Esophagus (tissue), 2 donors: Measurements from ENCODE around the gene CETP. TPM values are rescaled to one million over a fixed set of nuclear protein-coding genes. Genes with fewer than 3 reads are reported as not detected.

Source experiments
- H3K27ac ChIP-seq, 2 donors: one replicate each; pipeline ENCODE4 v1.5.1; 2013; ENCODE audit warnings: low read depth in 2 of 2, mild to moderate bottlenecking in 2 of 2, inconsistent platforms in 1 of 2, low read length in 1 of 2, moderate library complexity in 1 of 2
- H3K27me3 ChIP-seq, 2 donors: one replicate each; pipeline ENCODE4 v1.6.1; 2013; ENCODE audit warnings: low read length in 2 of 2, control low read depth in 1 of 2, mild to moderate bottlenecking in 1 of 2; ENCODE audit not compliant: insufficient read depth in 2 of 2, control insufficient read depth in 1 of 2
- H3K36me3 ChIP-seq, 2 donors: one replicate each; pipeline ENCODE4 v1.6.1; 2013; ENCODE audit warnings: low read length in 1 of 2; ENCODE audit not compliant: control insufficient read depth in 2 of 2, insufficient read depth in 2 of 2
- H3K4me1 ChIP-seq, 2 donors: one replicate each; pipeline ENCODE4 v1.6.1; 2013; ENCODE audit warnings: low read length in 1 of 2; ENCODE audit not compliant: control insufficient read depth in 2 of 2, insufficient read depth in 2 of 2
- H3K4me3 ChIP-seq, 2 donors: one replicate each; pipeline ENCODE4 v1.5.1; 2013; ENCODE audit warnings: low read length in 2 of 2, mild to moderate bottlenecking in 2 of 2, low read depth in 1 of 2, moderate library complexity in 1 of 2
- H3K9me3 ChIP-seq, 2 donors: one replicate each; pipeline ENCODE4 v1.6.1; 2013; ENCODE audit warnings: mild to moderate bottlenecking in 2 of 2, low read depth in 1 of 2, low read length in 1 of 2, moderate library complexity in 1 of 2; ENCODE audit not compliant: control insufficient read depth in 2 of 2, insufficient read depth in 1 of 2
- WGBS, 2 donors: extraction: QIAGEN DNeasy Blood & Tissue Kit; methylation state at CpG; one replicate each; pipeline ENCODE4 v1.1.7; 2013; 5-methylcytosine and 5-hydroxymethylcytosine counted together
- polyA plus RNA-seq, 2 donors: library from polyadenylated mRNA; stranded (reverse); fragments of 200-250 nt; gene quantifications; one replicate each; pipeline ENCODE4 v1.2.3, GENCODE V29; 2013
- donor health status: healthy with polysubstance abuse.
- donor health status: Bipolar disorder and iron deficiency.

The CETP gene
- polyA plus RNA-seq, 2 donors = 0.06 TPM; not detected in 1

GRCh38 chr16:56994311-56994710, 32.6 kb downstream of the CETP start:
- WGBS, 2 donors = 82 to 86% methylated on average over 5 of the region's 5 CpGs
- Histone ChIP-seq H3K27ac (no peak overlapping the region), H3K36me3 (no peaks in the 10 kb centered on the region), H3K27me3 (no peaks in the 10 kb centered on the region), H3K4me1 (peaks cover 0 to 4% of the 10 kb centered on the region in 2 donors), H3K9me3 (no peaks in the 10 kb centered on the region), H3K4me3 (no peak overlapping the region)

DNA sequence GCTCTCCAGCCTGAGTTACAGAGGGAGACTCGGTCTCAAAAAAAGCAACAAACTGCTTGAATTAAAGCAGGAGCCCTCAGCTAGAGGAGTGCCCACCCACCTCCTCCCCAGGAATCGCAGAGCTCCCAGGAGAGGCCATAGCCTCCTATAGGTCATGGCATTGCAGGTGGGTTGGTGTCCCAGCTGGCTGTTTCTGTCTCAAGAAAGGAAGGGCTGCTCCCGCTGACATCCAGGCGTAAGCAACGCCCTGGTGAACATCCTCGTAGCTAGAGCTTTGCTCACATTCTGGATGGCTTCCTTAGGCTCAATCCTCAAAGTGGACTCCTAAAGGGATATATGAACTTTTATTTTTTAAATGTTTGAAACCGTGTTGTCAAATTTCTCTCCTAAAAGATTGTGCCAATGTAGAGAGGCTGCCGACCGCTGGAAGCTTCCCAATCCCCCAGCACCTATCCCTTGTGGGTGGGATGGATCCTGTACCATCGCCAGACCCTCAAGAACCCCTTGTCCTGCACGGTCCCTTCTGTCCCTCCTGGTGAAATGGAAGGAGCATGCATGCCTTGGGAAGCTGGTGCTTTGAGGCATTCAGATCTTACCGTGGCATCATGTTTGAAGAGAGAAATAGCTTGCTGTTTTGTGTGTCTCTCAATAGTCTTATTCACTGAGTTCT, 33.5 kb downstream of the CETP start:
- Histone ChIP-seq H3K4me1 (peaks cover under 1 to 14% of the 10 kb centered on the region in 2 donors), H3K9me3 (no peaks in the 10 kb centered on the region), H3K27me3 (no peaks in the 10 kb centered on the region), H3K27ac (no peak overlapping the region), H3K36me3 (no peaks in the 10 kb centered on the region), H3K4me3 (no peak overlapping the region)
- 81% methylated on average over 12 of the region's 12 CpGs for whole genome bisulfite sequencing, 2 donors

DNA sequence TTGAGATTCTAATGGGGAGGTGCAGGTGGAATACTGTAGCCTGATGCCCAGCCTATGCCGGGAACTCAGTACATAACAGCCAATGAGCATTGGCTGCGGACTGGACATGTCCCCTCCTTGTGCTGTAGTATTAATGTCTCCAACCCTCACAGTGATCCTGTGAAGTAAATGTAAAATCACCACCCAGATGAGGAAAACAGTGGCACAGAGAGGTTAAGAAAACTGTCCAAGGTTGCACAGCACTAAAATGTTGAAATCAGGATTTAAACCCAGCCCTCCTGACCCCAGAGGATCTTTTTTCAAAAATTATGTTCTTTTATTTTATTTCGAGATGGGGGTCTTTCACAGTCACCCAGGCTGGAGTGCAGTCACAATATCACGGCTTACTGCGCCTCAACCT, 35.5 kb downstream of the CETP start:
- Histone ChIP-seq H3K4me1 (peaks cover 3 to 13% of the 10 kb centered on the region in 2 donors), H3K4me3 (no peak overlapping the region), H3K27ac (no peak overlapping the region), H3K9me3 (no peaks in the 10 kb centered on the region), H3K36me3 (no peaks in the 10 kb centered on the region), H3K27me3 (no peaks in the 10 kb centered on the region)
- 93 to 96% methylated on average over 5 of the region's 5 CpGs for WGBS, 2 donors

DNA sequence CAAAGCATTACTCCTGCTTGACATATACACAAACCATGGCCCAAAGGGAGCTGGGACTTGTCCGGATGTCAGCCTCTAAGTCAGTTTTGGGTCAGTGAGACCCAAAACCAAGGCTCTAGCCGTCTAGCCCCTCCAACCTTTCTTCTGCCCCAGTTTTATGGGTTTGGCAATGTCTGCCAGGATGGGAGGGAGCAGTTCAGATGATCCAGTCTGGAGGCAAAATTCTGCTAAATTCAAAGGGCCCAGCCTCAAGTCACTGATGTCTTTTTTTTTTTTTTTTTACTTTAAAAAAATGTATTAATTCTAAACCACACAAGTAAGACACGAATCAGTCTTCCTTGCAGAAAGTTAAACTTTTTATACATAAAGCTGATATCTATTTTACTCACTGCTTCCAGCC, 36.2 kb downstream of the CETP start:
- H3K27me3 ChIP-seq = no peaks in the 10 kb centered on the region
- H3K9me3 ChIP-seq = no peaks in the 10 kb centered on the region
- no peak overlapping the region for H3K27ac ChIP-seq
- no peaks in the 10 kb centered on the region for H3K36me3 ChIP-seq
- 65 to 79% methylated on average over 3 of the region's 3 CpGs for WGBS, 2 donors
- H3K4me1 ChIP-seq = peaks cover 3 to 13% of the 10 kb centered on the region in 2 donors
- no peak overlapping the region for H3K4me3 ChIP-seq

DNA sequence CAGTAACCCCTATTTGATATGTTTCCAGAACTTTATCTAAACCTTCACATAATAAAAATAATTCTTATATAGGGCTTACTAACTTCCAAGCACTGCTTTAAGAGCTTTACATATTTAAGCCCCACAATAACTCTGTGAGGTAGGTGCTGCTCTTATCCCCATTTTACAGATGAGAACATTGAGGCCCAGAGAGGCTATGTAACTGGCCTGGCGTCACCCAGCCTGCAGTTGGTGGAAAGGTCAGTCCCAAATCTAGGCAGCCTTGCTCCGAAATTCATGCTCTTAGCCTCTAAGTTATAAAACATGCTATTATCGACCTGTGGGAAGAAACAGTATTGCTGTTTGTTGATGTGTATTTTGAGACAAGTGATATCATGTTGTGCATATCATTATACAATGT, 36.6 kb downstream of the CETP start:
- Histone ChIP-seq H3K4me1 (peaks cover 3 to 13% of the 10 kb centered on the region in 2 donors), H3K27ac (no peak overlapping the region), H3K36me3 (no peaks in the 10 kb centered on the region), H3K9me3 (no peaks in the 10 kb centered on the region), H3K4me3 (no peak overlapping the region), H3K27me3 (no peaks in the 10 kb centered on the region)
- WGBS, 2 donors = 88 to 92% methylated on average over 3 of the region's 3 CpGs

DNA sequence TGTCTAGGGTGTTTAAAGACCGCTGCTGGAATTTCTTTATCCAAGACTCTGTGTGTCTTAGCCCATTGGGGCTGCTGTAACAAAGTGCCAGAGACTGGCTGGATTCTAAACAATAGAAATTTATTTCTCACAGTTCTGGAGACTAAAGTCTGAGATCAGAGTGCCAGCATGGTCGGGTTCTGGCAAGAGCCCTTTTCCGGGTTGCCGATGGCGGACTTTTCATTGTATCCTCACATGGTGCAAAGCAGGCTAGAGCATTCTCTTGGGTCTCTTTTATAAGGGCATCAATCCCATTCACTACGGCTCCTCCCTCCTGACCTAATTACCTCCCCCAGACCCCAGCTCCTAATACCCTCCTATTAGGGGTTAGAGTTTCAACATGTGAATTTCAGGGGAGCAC, 37.1 kb downstream of the CETP start:
- WGBS, 2 donors = 75 to 85% methylated on average over 6 of the region's 6 CpGs
- Histone ChIP-seq H3K4me1 (peaks cover 3 to 13% of the 10 kb centered on the region in 2 donors), H3K36me3 (no peaks in the 10 kb centered on the region), H3K27me3 (no peaks in the 10 kb centered on the region), H3K4me3 (no peak overlapping the region), H3K9me3 (no peaks in the 10 kb centered on the region), H3K27ac (no peak overlapping the region)

GRCh38 chr16:56999409-57000270, 37.9 kb downstream of the CETP start:
- peak overlapping the region; percentile 5 to 71 for H3K27ac ChIP-seq
- H3K4me1 ChIP-seq = peaks cover 3 to 13% of the 10 kb centered on the region in 2 donors
- H3K27me3 ChIP-seq = no peaks in the 10 kb centered on the region
- 73 to 78% methylated on average over 11 of the region's 11 CpGs for WGBS, 2 donors
- H3K9me3 ChIP-seq = no peaks in the 10 kb centered on the region
- H3K36me3 ChIP-seq = peaks cover 0 to 4% of the 10 kb centered on the region in 2 donors
- no peak overlapping the region for H3K4me3 ChIP-seq

DNA sequence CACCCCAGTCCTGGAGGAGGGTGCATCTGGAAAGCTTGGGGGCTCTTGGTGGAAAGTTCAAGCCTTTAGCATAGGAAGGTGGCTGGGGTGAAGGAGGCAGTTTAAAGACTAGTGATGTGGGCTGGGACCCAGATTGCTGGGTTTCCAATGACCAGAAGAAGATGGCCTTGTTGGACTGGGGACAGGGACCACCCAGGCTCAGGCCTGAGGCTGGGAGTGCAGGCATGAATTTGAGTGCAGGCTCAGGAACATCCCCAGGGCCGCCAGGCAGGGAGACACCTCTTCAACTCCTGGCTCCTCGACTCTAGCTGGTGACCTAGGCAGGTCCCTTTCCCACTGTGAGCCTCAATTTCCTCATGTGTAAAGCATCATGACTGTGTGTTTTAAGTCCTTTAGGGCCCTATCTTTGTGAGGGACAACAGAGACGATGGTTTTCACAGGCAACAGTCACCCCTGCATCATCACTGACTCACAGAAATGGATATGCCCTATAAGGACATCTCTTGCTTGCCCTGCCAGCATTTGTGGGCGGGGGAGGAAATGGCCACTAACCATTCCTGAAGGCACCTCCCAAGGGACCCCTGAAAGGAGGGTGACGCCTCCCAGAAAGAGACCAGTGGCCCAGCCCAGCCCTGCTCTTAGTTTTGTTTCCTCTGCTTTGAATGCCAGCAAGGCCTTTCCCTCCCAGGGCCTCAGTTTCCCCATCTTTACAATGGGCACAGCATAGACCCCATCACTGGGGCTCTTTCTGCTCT, 38.7 kb downstream of the CETP start:
- WGBS, 2 donors = 60 to 63% methylated on average over 5 of the region's 5 CpGs
- H3K27ac ChIP-seq = peak overlapping the region; percentile 5 to 71
- H3K9me3 ChIP-seq = no peaks in the 10 kb centered on the region

GRCh38 chr16:57001026-57001679, 39.4 kb downstream of the CETP start:
- H3K9me3 ChIP-seq = no peaks in the 10 kb centered on the region
- H3K27ac ChIP-seq = peak overlapping the region; percentile 10 to 58
- H3K36me3 ChIP-seq = peaks cover 0 to 7% of the 10 kb centered on the region in 2 donors
- H3K4me1 ChIP-seq = peaks cover 3 to 13% of the 10 kb centered on the region in 2 donors
- WGBS, 2 donors = 82 to 83% methylated on average over 8 of the region's 8 CpGs
- H3K27me3 ChIP-seq = no peaks in the 10 kb centered on the region
- H3K4me3 ChIP-seq = no peak overlapping the region

More for the DNA sequence above, 38.7 kb downstream of the CETP start:
- Histone ChIP-seq H3K4me3 (no peak overlapping the region), H3K36me3 (peaks cover 0 to 7% of the 10 kb centered on the region in 2 donors), H3K27me3 (no peaks in the 10 kb centered on the region), H3K4me1 (peaks cover 3 to 13% of the 10 kb centered on the region in 2 donors)
